Coronary artery (tissue), 2 donors: Measurements from ENCODE around the gene DOCK4.

ENCODE experiments used
- DNase-seq: peaks from one replicate; pipeline ENCODE4 v3.0.0-alpha.2; 2017; ENCODE audit warnings: low spot score
- H3K27ac ChIP-seq, 2 donors: fragments of 200-600 bp; sonication (generic); one replicate each; pipeline ENCODE4 v1.5.1; 2016 to 2019
- H3K4me3 ChIP-seq: fragments of 200-600 bp; sonication (generic); 2 replicates; pipeline ENCODE4 v1.5.1; 2016; ENCODE audit warnings: mild to moderate bottlenecking, moderate library complexity
- CTCF ChIP-seq: fragments of 200-600 bp; sonication (generic); IDR thresholded peaks from one replicate; pipeline ENCODE4 v1.5.1; 2019; ENCODE audit warnings: antibody characterized with exemption

DOCK4 gene

DNA sequence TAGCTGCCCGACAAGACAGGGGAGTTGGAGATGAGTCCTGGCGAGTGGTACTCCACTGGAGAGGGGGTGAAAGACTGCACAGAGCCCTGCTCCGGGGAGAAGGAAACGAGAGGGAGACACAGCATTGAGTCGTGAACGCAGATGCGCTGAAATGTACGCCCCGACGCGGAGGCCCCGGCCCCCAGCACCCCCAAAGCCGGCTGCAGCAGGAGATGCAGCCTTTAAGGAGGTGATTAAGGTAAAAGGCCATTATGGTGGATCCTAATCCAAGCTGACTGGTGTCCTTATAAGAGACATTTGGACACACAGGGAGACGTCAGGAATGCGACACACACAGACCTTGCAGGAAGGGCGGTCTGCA, 477.6 kb downstream of the DOCK4 start:
- no peak for TF ChIP-seq CTCF

GRCh38 chr7:111727905-111728634, 478.1 kb downstream of the DOCK4 start:
- H3K4me3 ChIP-seq: no peak overlapping the region
- no peak for TF ChIP-seq CTCF
- no peak for DNase-seq
- no peak overlapping the region for H3K27ac ChIP-seq

More for the DNA sequence above, 477.6 kb downstream of the DOCK4 start:
- Histone ChIP-seq H3K4me3 (no peak overlapping the region), H3K27ac (no peak overlapping the region)
- DNase-seq: no peak

- no peak overlapping the region for H3K4me3 ChIP-seq
- no peak overlapping the region for H3K27ac ChIP-seq
- no peak for TF ChIP-seq CTCF
- DNase-seq: no peak
Observed at GRCh38 chr7:111718886-111719285, 487.3 kb downstream of the DOCK4 start.

- no peak overlapping the region for H3K4me3 ChIP-seq
- DNase-seq: no peak
- TF ChIP-seq CTCF: no peak
- no peak overlapping the region for H3K27ac ChIP-seq
Observed at GRCh38 chr7:111711426-111712065, 494.7 kb downstream of the DOCK4 start.

GRCh38 chr7:111710839-111711380, 495.3 kb downstream of the DOCK4 start:
- no peak for TF ChIP-seq CTCF

DNA sequence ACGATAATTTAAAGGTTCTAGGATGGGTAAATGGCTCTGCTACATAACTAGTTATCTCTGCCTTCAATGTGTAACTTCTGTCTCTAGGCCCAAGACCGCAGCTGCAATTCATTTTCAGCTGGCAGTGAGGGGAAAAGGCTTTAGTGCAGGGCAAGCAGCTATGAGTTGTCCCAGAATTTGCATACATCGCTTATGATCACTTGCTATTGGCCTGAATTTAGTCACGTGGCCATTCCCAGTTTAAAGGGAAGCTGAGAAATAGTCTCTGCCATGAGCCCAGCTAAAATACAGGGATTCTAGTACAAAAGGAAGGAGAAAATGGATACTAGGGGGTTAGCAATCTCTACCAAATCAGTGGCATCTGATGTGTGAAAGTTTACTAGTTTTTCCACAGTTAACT, 498.1 kb downstream of the DOCK4 start:
- Histone ChIP-seq H3K4me3 (no peak overlapping the region), H3K27ac (no peak overlapping the region)
- DNase-seq: no peak
- no peak for TF ChIP-seq CTCF

More at GRCh38 chr7:111710839-111711380, 495.3 kb downstream of the DOCK4 start:
- no peak for DNase-seq
- H3K27ac ChIP-seq: no peak overlapping the region
- no peak overlapping the region for H3K4me3 ChIP-seq

- Histone ChIP-seq H3K27ac (no peak overlapping the region), H3K4me3 (no peak overlapping the region)
- DNase-seq: no peak
- TF ChIP-seq CTCF: no peak
Observed at GRCh38 chr7:111705807-111706206, 500.4 kb downstream of the DOCK4 start.
